Measurements from ENCODE around the gene EMILIN3.

EMILIN3 gene

DNA sequence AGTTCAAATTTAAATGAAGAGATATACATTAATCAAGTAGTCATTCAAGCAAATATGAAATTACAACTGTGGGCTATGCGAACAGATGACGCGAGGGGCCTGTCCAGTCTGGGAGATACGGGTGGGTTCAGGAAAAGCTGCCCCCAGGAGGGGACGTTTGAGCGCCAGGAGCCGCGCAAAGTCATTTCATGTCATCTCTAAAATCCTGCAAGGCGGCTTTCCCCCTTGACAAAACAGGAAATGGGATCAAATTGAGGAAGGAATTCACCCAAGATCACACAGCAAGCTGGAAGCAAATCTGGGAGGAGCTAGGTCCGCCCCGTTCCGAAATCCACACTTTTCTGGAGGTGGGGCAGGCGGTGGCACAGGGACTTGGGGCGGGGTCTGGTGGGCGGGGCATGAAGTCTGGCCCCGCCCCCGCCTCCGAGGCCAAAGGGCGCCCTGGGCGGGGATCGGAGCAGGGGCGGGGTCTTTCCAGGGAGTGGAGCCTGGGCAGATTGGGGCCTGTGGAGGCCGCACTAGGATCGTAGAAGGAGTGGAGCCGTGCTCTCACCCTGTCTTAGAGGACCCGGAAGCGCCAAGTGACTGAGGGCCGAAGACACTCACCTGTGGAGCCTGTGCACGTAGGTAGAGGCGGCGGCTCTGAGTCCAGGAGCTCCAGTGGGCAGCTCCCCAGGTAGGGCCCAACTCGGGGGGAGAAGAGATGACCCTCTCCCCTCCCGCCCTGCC is 26.1 kb downstream of the EMILIN3 start, which contains the start of gene LPIN3:
TSS of gene LPIN3 (plus strand) at position 495 of the 729 bp plus-strand sequence. CDS start 4,983 bp downstream, outside the sequence.
- CTCF ChIA-PET: interaction anchor here (0.6 to 2.9 kb wide), 16 partner anchors 9 to 375 kb away, joined by 3 to 23 read pairs (median 4); no protein-coding TSS in a partner anchor
- DNase-seq (ENCODE audit: extremely low spot score): peak; percentile 96
- POLR2A ChIA-PET: no interaction called here
- peak; percentile 65; the same call in 1 of the 2 replicates for TF ChIP-seq ELF4 (IDR thresholded peaks at IDR 0.05)
- TF ChIP-seq PKNOX1 (IDR thresholded peaks at IDR 0.05): no peak
- TF ChIP-seq HDGF (IDR thresholded peaks at IDR 0.05; ENCODE audit: borderline replicate concordance): 0 out of 2 replicates have a peak, but pooled peaks have one; percentile 17

- ChIA-PET POLR2A (interaction anchor here (1.0 kb wide), 1 partner anchor 22 kb away, joined by 3 read pairs; the partner anchor contains the start of gene ZHX3), CTCF (interaction anchor here (0.6 to 2.9 kb wide), 19 partner anchors 10 to 205 kb away, joined by 3 to 23 read pairs (median 4); no protein-coding TSS in a partner anchor)
- DNase-seq (ENCODE audit: extremely low spot score): peak; percentile 81
- no peak for TF ChIP-seq LEF1 (IDR thresholded peaks at IDR 0.05; ENCODE audit: borderline replicate concordance)
- no peak for TF ChIP-seq ZNF384 (IDR thresholded peaks at IDR 0.05)
- no peak for TF ChIP-seq ELF4 (IDR thresholded peaks at IDR 0.05)
- TF ChIP-seq CTBP1 (IDR thresholded peaks at IDR 0.05; ENCODE audit: borderline replicate concordance): peak; percentile 41; the same call in 1 of the 2 replicates
These were observed 26.7 kb downstream of the EMILIN3 start for GRCh38 chr20:41339957-41340326.

- ChIA-PET CTCF (interaction anchor here (1.4 kb wide), 1 partner anchor 164 kb away, joined by 7 read pairs; no protein-coding TSS in a partner anchor), POLR2A (interaction anchor here (1.5 kb wide), 1 partner anchor 18 kb away, joined by 3 read pairs; no protein-coding TSS in a partner anchor)
- no peak for DNase-seq (ENCODE audit: extremely low spot score)
- TF ChIP-seq ZNF384 (IDR thresholded peaks at IDR 0.05) (no peak), TARDBP (IDR thresholded peaks at IDR 0.05) (no peak), HDGF (IDR thresholded peaks at IDR 0.05; ENCODE audit: borderline replicate concordance) (no peak), SP1 (IDR thresholded peaks at IDR 0.05) (no peak), CTBP1 (IDR thresholded peaks at IDR 0.05; ENCODE audit: borderline replicate concordance) (no peak), FOXK2 (IDR thresholded peaks at IDR 0.05) (no peak), PKNOX1 (IDR thresholded peaks at IDR 0.05) (no peak), ARNT (IDR thresholded peaks at IDR 0.05) (no peak), FOXA1 (IDR thresholded peaks at IDR 0.05) (no peak), BHLHE40 (IDR thresholded peaks at IDR 0.05; ENCODE audit: borderline replicate concordance) (no peak), SUZ12 (IDR thresholded peaks at IDR 0.05) (no peak), FOXM1 (IDR thresholded peaks at IDR 0.05; ENCODE audit: borderline replicate concordance) (no peak), ELF4 (IDR thresholded peaks at IDR 0.05) (no peak), L3MBTL2 (conservative IDR thresholded peaks at IDR 0.05) (no peak), NFRKB (IDR thresholded peaks at IDR 0.05) (no peak), LEF1 (IDR thresholded peaks at IDR 0.05; ENCODE audit: borderline replicate concordance) (no peak)
These were observed 29.7 kb downstream of the EMILIN3 start for GRCh38 chr20:41336711-41337492.

DNA sequence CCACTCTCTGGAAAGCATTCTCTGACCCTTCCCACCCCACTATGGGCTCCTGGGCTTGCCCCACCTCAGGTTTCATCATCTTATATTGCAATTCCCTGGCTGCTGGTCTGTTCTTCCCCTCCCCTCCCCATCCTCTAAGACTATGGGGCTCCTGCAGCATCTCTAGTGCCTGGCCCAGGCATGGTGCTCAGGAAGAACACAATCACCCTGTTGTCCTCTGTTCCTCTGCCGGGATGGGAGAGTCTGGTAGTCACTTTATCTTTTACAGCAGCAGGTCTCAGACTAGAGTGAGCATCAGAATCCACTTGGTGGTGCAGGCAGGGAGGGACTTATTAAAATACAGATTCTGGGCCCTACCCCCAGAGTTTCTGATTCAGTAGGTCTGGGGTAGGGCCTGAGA is 31.0 kb downstream of the EMILIN3 start:
- TF ChIP-seq FOXK2 (IDR thresholded peaks at IDR 0.05) (no peak), HDGF (IDR thresholded peaks at IDR 0.05; ENCODE audit: borderline replicate concordance) (no peak), CTBP1 (IDR thresholded peaks at IDR 0.05; ENCODE audit: borderline replicate concordance) (no peak), ARNT (IDR thresholded peaks at IDR 0.05) (no peak), ELF4 (IDR thresholded peaks at IDR 0.05) (no peak)
- CTCF ChIA-PET: no interaction called here
- POLR2A ChIA-PET: no interaction called here
- no peak for DNase-seq (ENCODE audit: extremely low spot score)

DNA sequence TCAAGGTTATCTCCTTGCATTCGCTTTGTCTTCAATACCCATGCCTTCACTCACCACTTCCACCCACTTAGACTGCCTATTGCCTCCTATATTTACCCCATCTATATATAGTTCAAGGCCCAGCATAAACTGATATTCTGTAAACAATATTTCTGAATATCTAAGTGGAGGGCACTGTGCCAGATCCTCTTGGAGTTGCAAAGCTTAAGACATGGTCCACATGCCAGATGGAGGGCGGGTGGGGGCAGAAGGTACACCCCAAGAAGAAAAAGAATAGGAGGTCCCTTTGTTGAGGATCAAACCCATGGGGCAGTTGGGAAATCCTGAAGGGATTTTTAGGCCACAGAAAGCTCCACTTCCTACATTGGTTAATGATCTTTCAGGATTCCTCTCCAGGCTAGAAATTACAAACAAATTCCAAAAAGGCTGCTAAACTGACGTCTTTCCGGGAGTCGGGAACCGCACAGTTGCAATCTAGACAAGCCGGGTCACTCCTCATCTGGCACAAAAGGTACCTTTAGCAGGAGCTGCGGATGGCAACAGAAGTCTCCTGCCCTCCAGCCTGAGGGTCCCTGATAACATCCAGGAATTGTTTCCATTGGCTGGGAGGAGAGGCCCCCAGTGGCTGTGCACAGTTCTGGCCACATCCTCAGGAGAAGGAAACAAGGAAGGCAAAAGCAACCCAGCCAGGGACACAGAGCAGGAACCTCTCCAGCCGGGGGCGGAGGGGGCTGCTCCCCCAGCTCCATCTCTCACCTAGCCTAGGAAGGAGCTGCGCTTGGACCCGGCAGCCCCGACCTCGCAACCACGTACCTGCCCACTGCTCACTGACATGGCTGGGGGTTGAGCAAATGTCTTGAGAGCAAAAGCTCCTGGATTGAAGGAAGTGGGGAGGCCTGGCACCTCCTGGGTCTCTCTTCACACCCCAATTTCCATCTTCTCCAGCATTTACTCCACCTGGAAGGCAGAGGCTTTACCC is 31.9 kb downstream of the EMILIN3 start:
- CTCF ChIA-PET: interaction anchor here (0.6 kb wide), 1 partner anchor 102 kb away, joined by 3 read pairs; no protein-coding TSS in a partner anchor
- no peak for DNase-seq (ENCODE audit: extremely low spot score)
- POLR2A ChIA-PET: no interaction called here

More for the DNA sequence above, 31.9 kb downstream of the EMILIN3 start:
- TF ChIP-seq PKNOX1 (IDR thresholded peaks at IDR 0.05) (no peak), SP1 (IDR thresholded peaks at IDR 0.05) (no peak), FOXM1 (IDR thresholded peaks at IDR 0.05; ENCODE audit: borderline replicate concordance) (no peak), ELF4 (IDR thresholded peaks at IDR 0.05) (no peak), HDGF (IDR thresholded peaks at IDR 0.05; ENCODE audit: borderline replicate concordance) (no peak), NFRKB (IDR thresholded peaks at IDR 0.05) (no peak), CTBP1 (IDR thresholded peaks at IDR 0.05; ENCODE audit: borderline replicate concordance) (no peak), LEF1 (IDR thresholded peaks at IDR 0.05; ENCODE audit: borderline replicate concordance) (no peak), ZNF384 (IDR thresholded peaks at IDR 0.05) (no peak), FOXA1 (IDR thresholded peaks at IDR 0.05) (no peak), SUZ12 (IDR thresholded peaks at IDR 0.05) (no peak), TARDBP (IDR thresholded peaks at IDR 0.05) (no peak), BHLHE40 (IDR thresholded peaks at IDR 0.05; ENCODE audit: borderline replicate concordance) (no peak), FOXK2 (IDR thresholded peaks at IDR 0.05) (no peak), L3MBTL2 (conservative IDR thresholded peaks at IDR 0.05) (no peak), ARNT (IDR thresholded peaks at IDR 0.05) (no peak)

Data from HEK293T (cell line).